GM13977 (cell line): ENCODE results near the gene OXA1L.

ENCODE experiments used
- DNase-seq: peaks from one replicate; pipeline ENCODE4 v3.0.0; 2012; ENCODE audit warnings: low spot score
- CTCF ChIP-seq: IDR thresholded peaks from 2 replicates; pipeline ENCODE4 v1.5.1; 2012; ENCODE audit warnings: mild to moderate bottlenecking, control low read depth; ENCODE audit not compliant: insufficient read depth; ENCODE audit errors: extremely low read depth, missing control alignments
- in situ Hi-C: fragments of 300-500 bp; cut with MboI; formaldehyde crosslinking; loops from one replicate; pipeline ENCODE4 v1.12.0; 2022; ENCODE audit warnings: low sequenced_read_pairs, low pct_unique_long_range_greater_than_20kb, mixed read lengths, inconsistent platforms; ENCODE audit not compliant: unreplicated experiment

OXA1L gene

GRCh38 chr14:22814941-22815713 is 48.6 kb downstream of the OXA1L start, which contains the start of gene SLC7A7:
TSS of gene SLC7A7 (minus strand) at chr14:22815435. CDS start at chr14:22813398, 2,037 bp downstream.
- in situ Hi-C loops, result loop anchor here (5.0 kb wide), 1 partner anchor 38 kb away; no protein-coding TSS in a partner anchor
- DNase-seq, result no peak
- TF ChIP-seq CTCF, result no peak

DNA sequence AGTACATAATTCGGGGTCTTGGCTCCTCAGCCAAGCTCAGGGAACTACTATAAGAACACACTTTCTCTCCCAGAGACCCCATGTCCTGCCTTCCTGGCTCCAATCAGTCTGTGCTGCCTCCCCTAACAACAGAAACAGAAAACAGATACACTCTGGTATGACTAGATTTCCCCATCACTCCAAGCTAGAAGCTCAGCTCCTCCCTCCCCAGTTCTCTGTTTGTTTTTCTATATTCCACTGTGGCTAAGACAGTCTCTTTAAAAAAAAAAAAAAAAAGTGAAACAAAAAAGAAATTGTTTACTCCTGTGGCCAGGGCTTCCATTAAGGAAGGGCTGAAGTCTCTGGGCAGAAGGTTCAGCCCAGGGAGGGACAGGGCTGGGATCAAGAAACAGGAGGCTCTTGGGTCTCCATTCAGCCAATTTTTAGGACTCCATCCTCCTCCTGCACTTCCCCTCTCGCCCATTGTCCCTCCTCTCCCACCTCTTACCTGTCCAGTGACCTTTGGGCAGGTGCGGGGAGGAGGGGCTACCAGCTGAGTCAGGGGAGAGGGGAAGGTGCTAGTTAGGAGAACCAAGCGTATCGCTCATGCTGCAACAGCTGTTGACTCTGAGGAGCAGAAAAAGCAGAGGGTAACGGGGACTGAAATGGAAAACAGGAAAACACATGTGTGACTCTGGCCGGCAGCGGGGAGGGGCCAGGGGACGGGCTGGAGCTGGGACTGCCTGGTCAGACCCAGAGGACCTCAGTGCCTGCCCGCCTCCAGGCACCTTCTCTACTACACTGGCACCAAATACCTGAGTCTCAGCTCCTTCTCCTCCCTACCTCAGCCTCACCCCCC is 52.9 kb downstream of the OXA1L start:
- DNase-seq, result peak; percentile 41
- in situ Hi-C loops, result loop anchor here (5.0 kb wide), 1 partner anchor 42 kb away; no protein-coding TSS in a partner anchor
- no peak for TF ChIP-seq CTCF

- DNase-seq, result no peak
- TF ChIP-seq CTCF, result no peak
- in situ Hi-C loops, result no loop called here
These were observed 54.2 kb downstream of the OXA1L start for GRCh38 chr14:22820731-22821130.

DNA sequence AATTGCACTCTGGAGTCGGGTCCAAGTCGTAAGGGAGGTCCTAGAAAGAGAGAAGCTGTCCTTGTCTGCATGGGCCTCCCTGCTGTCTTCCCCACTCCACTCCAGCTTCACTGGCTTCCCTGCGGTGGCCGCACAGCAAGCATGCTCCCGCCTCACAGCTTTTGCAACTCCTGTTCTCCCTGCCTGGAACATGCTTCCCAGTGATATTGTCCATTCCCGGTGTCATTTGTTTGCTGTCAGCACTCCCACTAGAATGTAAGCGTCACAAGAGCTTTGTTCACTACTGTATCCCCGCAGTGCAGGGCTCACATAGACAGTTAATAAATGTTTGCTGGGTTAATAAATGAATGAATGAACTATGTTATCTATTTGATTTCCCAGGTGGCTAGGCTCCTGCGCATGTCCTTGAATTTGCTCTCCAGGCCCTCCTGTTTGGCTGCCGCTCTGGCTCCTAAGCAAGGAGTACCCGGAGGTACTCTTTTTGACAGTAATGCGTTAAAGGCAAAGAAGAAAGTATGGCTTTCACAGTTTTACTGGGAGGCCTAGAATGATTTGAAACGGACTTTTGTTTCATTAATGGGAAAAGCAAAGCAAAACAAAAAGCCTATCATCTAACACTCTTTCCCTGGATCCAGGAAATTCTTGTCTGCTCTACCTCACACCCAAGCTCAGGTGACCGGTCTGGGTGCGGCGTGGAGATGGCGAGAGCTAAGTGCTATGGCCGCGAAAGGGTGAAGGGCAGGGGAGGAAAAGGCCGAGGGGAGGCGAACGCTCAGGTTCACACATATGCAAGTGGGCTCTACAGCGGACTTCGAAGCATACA is 54.9 kb downstream of the OXA1L start:
- no peak for TF ChIP-seq CTCF
- no peak for DNase-seq
- in situ Hi-C loops, result no loop called here

GRCh38 chr14:22822016-22822570 is 55.6 kb downstream of the OXA1L start:
- no peak for TF ChIP-seq CTCF
- no peak for DNase-seq
- in situ Hi-C loops, result no loop called here
